ENCODE results near the gene CTNNB1.

CTNNB1 gene

DNA sequence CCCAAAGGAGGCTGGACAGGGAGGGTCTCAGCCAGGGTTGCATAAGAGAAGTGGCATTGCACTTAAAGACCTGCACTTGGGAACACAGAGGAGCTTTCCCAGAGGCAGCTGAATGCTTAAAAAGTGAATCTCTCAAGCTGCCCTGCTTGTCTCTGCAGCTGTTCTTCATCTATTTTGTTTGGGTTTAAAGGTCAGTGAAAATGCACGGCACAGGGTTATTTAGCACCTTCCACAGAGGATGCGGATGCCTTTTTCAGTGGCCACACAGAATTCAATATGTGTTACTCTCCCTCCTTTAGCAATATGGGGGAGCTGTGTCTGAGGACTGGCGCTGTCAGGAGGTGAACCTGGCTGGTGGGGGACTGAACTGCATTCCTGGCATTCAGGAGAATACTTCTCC, 22.7 kb upstream of the CTNNB1 start:
- no peak overlapping the region for H3K4me3 ChIP-seq (replicated peaks; ENCODE audit: low read depth, low read length)
- TF ChIP-seq, protein P1, sequence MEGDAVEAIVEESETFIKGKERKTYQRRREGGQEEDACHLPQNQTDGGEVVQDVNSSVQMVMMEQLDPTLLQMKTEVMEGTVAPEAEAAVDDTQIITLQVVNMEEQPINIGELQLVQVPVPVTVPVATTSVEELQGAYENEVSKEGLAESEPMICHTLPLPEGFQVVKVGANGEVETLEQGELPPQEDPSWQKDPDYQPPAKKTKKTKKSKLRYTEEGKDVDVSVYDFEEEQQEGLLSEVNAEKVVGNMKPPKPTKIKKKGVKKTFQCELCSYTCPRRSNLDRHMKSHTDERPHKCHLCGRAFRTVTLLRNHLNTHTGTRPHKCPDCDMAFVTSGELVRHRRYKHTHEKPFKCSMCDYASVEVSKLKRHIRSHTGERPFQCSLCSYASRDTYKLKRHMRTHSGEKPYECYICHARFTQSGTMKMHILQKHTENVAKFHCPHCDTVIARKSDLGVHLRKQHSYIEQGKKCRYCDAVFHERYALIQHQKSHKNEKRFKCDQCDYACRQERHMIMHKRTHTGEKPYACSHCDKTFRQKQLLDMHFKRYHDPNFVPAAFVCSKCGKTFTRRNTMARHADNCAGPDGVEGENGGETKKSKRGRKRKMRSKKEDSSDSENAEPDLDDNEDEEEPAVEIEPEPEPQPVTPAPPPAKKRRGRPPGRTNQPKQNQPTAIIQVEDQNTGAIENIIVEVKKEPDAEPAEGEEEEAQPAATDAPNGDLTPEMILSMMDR (IDR thresholded peaks at IDR 0.05; ENCODE audit: low read length, missing control alignments), result no peak
- no peak for DNase-seq (ENCODE audit: low read depth)

DNA sequence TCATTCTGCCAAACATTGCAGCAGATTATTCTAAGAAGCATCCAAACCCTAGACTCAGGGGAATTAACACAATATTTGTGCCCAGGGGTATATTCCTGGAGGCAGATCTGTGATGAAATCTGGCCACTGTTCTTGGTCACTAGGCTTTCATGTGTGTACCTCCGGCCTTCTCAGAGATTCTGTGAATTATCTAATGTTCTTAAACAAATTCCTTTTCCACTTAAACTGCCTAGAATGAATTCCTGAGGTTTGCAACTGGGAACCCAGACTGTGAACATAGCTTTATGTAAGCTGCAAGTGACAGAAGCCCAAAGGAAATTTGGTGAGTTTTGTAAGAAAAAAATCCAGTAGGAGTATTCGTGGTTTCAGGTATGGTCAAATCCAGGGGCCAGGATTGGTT, 20.7 kb upstream of the CTNNB1 start:
- TF ChIP-seq, protein P1 (IDR thresholded peaks at IDR 0.05; ENCODE audit: low read length, missing control alignments), result no peak
- no peak for DNase-seq (ENCODE audit: low read depth)
- H3K4me3 ChIP-seq (replicated peaks; ENCODE audit: low read depth, low read length), result no peak overlapping the region

DNA sequence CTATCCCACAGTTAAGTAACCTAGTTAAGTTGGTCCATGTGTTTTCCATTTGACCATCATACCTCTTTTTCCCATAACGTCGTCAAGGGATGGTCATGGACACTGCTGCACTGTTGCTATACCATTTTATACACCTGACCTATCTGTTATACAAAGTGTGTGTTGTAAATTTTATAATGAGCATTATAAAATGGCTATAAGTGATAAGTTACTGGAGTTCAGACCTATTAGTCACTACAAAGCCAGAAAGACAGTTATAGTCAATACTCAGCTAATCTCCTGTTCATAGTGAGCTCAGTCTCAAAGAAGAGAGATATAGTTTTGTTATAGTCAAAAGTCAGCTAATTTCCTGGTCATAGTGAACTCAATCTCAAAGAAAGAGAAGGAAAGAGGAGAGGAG, 18.9 kb upstream of the CTNNB1 start:
- no peak overlapping the region for H3K4me3 ChIP-seq (replicated peaks; ENCODE audit: low read depth, low read length)
- no peak for DNase-seq (ENCODE audit: low read depth)
- TF ChIP-seq, protein P1 (IDR thresholded peaks at IDR 0.05; ENCODE audit: low read length, missing control alignments), result no peak

DNA sequence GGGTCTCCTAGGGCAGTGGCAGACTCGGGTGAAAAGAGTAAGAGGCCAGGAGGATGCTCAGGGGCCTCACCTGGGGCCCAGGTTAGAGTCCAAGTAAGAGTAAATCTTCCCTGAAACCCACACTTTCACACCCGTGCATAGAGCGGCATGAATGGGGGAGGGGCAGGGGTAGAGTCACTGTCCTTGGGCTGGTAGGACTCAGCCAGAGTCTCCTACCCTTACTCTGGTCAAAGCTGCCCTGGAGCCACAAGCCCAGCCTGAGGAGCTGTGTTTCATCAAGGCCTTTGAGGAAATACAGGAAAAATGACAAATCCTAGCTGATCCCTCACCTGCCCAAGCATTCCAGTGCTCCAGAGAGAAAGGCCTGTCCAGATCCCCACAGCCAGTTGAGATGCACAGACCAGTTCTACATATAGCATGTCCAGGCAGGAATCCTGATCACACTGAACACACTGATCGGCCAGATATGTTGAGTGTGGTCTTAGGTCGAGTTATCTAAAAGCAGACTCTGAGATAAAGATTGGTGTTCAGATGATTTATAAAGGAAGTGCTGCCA, 16.7 kb upstream of the CTNNB1 start:
- TF ChIP-seq, protein P1 (IDR thresholded peaks at IDR 0.05; ENCODE audit: low read length, missing control alignments), result no peak
- no peak overlapping the region for H3K4me3 ChIP-seq (replicated peaks; ENCODE audit: low read depth, low read length)

DNA sequence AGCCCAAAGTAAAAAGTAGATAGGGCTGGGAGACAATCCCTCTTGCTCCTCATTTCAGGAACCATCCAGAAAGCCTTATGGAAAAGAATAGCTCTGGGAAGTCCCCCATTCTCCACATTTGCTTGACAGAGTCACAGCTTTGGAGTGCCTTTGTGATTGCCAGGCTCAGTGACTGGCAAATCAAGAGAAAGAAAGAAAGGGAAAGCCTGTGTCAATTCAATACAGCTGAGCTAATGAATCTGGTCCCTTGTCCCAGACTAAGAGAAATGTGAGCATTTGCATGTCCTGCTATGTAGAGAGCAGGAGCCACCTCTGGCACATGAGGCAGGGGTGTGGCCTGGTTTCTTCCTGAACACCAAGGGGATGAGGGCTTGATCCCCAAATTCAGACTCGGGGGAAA, 14.9 kb upstream of the CTNNB1 start:
- DNase-seq (ENCODE audit: low read depth), result no peak
- no peak overlapping the region for H3K4me3 ChIP-seq (replicated peaks; ENCODE audit: low read depth, low read length)
- TF ChIP-seq, protein P1 (IDR thresholded peaks at IDR 0.05; ENCODE audit: low read length, missing control alignments), result no peak

More for the DNA sequence above, 16.7 kb upstream of the CTNNB1 start:
- no peak for DNase-seq (ENCODE audit: low read depth)

DNA sequence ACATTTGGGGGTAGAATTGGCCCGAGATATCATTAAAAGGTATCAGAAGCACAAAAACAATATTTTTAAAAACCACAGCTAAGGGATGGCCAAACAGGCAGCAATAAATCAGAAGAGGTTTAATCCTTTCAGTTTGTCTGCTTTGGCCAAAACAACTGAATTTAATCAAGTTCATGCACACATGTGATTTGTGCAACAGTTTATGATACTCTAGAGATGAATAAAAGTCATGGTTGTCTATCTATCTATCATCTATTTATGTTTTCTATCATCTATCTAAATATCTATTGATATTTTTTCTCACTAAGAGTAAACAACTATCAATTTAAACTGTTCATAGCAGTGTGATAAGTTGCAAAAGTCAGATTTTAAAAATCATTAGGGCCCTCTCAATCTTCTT, 13.0 kb upstream of the CTNNB1 start:
- TF ChIP-seq, protein P1 (IDR thresholded peaks at IDR 0.05; ENCODE audit: low read length, missing control alignments), result no peak
- no peak overlapping the region for H3K4me3 ChIP-seq (replicated peaks; ENCODE audit: low read depth, low read length)
- DNase-seq (ENCODE audit: low read depth), result no peak

DNA sequence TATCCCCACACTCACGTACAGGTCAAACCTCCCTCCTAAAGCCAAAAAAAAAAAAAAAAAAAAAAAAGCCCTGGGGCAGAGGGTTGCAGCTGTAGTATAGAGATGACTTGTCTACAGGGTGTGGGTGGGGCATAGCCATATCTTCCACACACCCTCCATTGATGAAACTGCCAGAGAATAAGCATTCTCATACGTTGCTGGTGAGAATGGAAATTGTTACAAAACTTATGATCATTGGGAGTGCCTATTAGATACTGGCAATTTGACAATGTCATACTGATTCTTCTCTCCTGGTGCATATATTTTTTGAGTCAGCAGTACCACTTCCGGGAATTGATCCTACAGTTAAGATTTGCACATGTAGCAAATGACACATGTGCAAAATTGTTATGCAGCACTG, 11.0 kb upstream of the CTNNB1 start:
- TF ChIP-seq, protein P1 (IDR thresholded peaks at IDR 0.05; ENCODE audit: low read length, missing control alignments), result no peak
- H3K4me3 ChIP-seq (replicated peaks; ENCODE audit: low read depth, low read length), result no peak overlapping the region
- no peak for DNase-seq (ENCODE audit: low read depth)
